Activated gamma-delta T cell treated with Interleukin-2 at 50 U/mL for 16 hours (primary cell): ENCODE results near the gene PPP1R9A.

Experiments
- DNase-seq: peaks from one replicate; pipeline ENCODE4 v3.0.0-alpha.2; 2020

Gene PPP1R9A

GRCh38 chr7:95209276-95209675 is 301.9 kb downstream of the PPP1R9A start:
- DNase-seq: no peak

GRCh38 chr7:95209788-95210187 is 302.4 kb downstream of the PPP1R9A start:
- DNase-seq: no peak

GRCh38 chr7:95213148-95213547 is 305.8 kb downstream of the PPP1R9A start:
- no peak for DNase-seq

- DNase-seq: no peak
Observed at GRCh38 chr7:95213809-95214492, 306.6 kb downstream of the PPP1R9A start.

GRCh38 chr7:95219721-95220120 is 312.3 kb downstream of the PPP1R9A start:
- DNase-seq: no peak

GRCh38 chr7:95220328-95220727 is 312.9 kb downstream of the PPP1R9A start:
- DNase-seq: no peak

- no peak for DNase-seq
Observed at GRCh38 chr7:95225301-95225700, 317.9 kb downstream of the PPP1R9A start.

GRCh38 chr7:95229301-95229700 is 321.9 kb downstream of the PPP1R9A start:
- no peak for DNase-seq

GRCh38 chr7:95238252-95238943 is 331.0 kb downstream of the PPP1R9A start:
- DNase-seq: no peak

- no peak for DNase-seq
Observed at GRCh38 chr7:95240921-95241320, 333.5 kb downstream of the PPP1R9A start.

- DNase-seq: no peak
Observed at GRCh38 chr7:95242266-95242665, 334.9 kb downstream of the PPP1R9A start.

- no peak for DNase-seq
Observed at GRCh38 chr7:95244616-95245015, 337.2 kb downstream of the PPP1R9A start.

- DNase-seq: no peak
Observed at GRCh38 chr7:95245828-95246500, 338.6 kb downstream of the PPP1R9A start.

GRCh38 chr7:95246831-95247370 is 339.5 kb downstream of the PPP1R9A start:
- DNase-seq: no peak

- DNase-seq: no peak
Observed at GRCh38 chr7:95250571-95250970, 343.2 kb downstream of the PPP1R9A start.

- DNase-seq: no peak
Observed at GRCh38 chr7:95251966-95252365, 344.6 kb downstream of the PPP1R9A start.

- no peak for DNase-seq
Observed at GRCh38 chr7:95253986-95254385, 346.6 kb downstream of the PPP1R9A start.

GRCh38 chr7:95255691-95256090 is 348.3 kb downstream of the PPP1R9A start:
- DNase-seq: no peak

GRCh38 chr7:95261895-95262415 is 354.6 kb downstream of the PPP1R9A start:
- DNase-seq: no peak

GRCh38 chr7:95262875-95263274 is 355.5 kb downstream of the PPP1R9A start:
- DNase-seq: no peak

GRCh38 chr7:95263785-95264362 is 356.5 kb downstream of the PPP1R9A start:
- DNase-seq: no peak

- DNase-seq: no peak
Observed at GRCh38 chr7:95264363-95264891, 357.0 kb downstream of the PPP1R9A start.

GRCh38 chr7:95265634-95266033 is 358.2 kb downstream of the PPP1R9A start:
- DNase-seq: no peak
